Smooth muscle cell of bladder (primary cell): ENCODE results near the gene HLA-DQA2. TPM values are rescaled to one million over a fixed set of nuclear protein-coding genes. Genes with fewer than 3 reads are reported as not detected.

ENCODE experiments used
- total RNA-seq: library from RNA; depleted of rRNA; stranded (reverse); fragments of >200 nt; gene quantifications from 2 replicates; pipeline ENCODE4 v1.2.3, GENCODE V29; 2014

Gene HLA-DQA2
- total RNA-seq = not detected in 2 replicates

DNA sequence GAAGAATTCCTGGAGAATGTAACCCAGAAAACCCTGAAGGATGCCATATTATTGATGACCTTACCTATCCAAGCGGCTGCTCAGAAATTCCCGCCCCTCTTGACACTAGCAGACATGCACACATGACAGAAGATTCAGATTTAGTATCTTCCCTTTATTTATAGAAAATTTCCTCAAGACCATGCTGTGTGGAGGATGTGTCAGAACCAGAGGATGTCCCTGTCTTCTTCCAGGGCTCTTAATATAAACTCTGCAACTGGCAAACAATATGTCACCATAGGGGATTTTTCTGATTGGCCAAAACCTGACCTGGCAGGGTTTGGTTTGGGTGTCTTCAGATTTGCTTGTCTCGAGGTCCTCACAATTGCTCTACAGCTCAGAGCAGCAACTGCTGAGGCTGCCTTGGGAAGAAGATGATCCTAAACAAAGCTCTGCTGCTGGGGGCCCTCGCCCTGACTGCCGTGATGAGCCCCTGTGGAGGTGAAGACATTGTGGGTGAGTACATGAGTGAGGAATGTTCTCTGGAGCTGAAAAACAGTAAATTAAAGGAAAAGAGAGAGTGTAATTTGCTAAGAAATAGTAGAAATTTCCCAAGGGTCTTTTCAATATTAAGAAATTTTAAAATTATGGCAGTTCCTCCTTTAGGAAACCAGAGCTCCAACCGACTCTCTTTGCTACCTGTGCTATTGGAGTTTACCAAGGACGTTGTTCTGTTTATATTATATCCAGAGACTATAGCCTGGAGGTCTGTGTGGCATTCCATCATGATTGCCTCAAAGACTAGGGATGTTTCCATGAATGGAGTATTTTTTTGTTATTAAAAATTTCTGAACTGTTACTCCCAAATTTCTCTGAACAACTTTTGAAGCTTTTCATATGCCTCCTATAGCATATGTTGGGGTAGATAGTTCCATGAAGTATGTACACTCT is at the start of gene HLA-DQA2:
Gene HLA-DQA2 (plus strand): TSS at position 361 of the 930 bp plus-strand sequence. CDS start 53 bp downstream, at position 414.

GRCh38 chr6:32763421-32763820 is 22.2 kb downstream of the HLA-DQA2 start, which contains the start of gene HLA-DQB2:
HLA-DQB2 (minus strand) TSS chr6:32763532; CDS start chr6:32763470, 62 bp downstream.

Other genes starting within 250 kb of the HLA-DQA2 start
- not detected in 2 replicates for gene HLA-DRB5, start 211.1 kb upstream of the HLA-DQA2 start, total RNA-seq
- gene HLA-DRB1, start 151.5 kb upstream of the HLA-DQA2 start, total RNA-seq = not detected in 2 replicates
- gene HLA-DQA1, start 104.0 kb upstream of the HLA-DQA2 start, total RNA-seq = not detected in 2 replicates
- gene HLA-DQB1, start 74.7 kb upstream of the HLA-DQA2 start, total RNA-seq = not detected in 2 replicates
- gene HLA-DQB2, start 22.1 kb downstream of the HLA-DQA2 start, total RNA-seq = not detected in 2 replicates
- 0.09 and 0.14 TPM in 2 replicates for gene HLA-DOB, start 75.6 kb downstream of the HLA-DQA2 start, total RNA-seq
- gene TAP2, start 97.3 kb downstream of the HLA-DQA2 start, total RNA-seq = 15.8 and 21.7 TPM in 2 replicates
- 43.6 and 51.9 TPM in 2 replicates for gene PSMB8, start 102.7 kb downstream of the HLA-DQA2 start, total RNA-seq
- 37.1 and 41.5 TPM in 2 replicates for gene TAP1, start 112.3 kb downstream of the HLA-DQA2 start, total RNA-seq
- 29.2 and 31.1 TPM in 2 replicates for gene PSMB9, start 112.8 kb downstream of the HLA-DQA2 start, total RNA-seq
- under 0.01 and 0.71 TPM in 2 replicates for gene HLA-DMB, start 199.6 kb downstream of the HLA-DQA2 start, total RNA-seq
- 1.8 and 2.1 TPM in 2 replicates for gene HLA-DMA, start 211.7 kb downstream of the HLA-DQA2 start, total RNA-seq
- gene BRD2, start 227.2 kb downstream of the HLA-DQA2 start, total RNA-seq = 54.8 and 73.9 TPM in 2 replicates